Measurements from ENCODE around the gene TMEM52.
"Not testable (repeated sequence)": the region's sequence is repeated elsewhere in the genome, so short reads cannot be mapped to it uniquely, and the experiment has no call there.

Gene TMEM52

DNA sequence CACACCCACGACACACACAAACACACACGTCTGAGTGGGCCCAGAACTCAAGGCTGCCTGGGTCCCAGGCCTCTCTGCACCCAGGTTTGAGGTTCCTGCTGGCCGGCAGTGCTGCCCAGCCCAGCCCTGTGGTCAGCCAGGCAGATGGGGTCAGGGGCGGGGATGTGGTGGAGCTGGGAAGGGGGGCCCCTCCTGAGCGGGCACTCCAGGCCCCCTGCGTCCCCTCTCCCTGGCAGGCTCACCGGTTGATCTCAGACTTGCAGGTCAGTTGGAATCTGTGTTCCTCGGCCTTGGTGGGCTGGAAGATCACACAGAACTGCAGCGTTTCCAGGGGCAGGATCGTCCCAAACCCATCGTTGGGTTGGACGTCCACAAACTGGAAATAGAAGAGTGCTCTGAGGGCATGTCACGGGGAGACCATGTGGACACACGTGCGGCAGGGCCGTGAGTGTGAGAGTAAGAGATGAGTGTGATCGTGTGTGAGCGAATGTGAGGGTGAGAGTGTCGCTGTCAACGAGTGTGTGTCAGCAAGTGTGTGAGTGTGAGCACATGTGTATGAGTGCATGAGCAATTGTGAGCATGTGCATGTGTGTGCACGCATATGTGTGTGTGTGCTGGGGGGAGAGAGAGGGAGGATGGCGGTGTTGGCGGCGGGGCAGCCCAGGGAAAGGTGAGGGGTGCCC is 19.7 kb upstream of the TMEM52 start:
- in situ Hi-C loops (cut with HindIII; ENCODE audit: low sequenced_read_pairs) = no loop called here
- TF ChIP-seq, protein P1, sequence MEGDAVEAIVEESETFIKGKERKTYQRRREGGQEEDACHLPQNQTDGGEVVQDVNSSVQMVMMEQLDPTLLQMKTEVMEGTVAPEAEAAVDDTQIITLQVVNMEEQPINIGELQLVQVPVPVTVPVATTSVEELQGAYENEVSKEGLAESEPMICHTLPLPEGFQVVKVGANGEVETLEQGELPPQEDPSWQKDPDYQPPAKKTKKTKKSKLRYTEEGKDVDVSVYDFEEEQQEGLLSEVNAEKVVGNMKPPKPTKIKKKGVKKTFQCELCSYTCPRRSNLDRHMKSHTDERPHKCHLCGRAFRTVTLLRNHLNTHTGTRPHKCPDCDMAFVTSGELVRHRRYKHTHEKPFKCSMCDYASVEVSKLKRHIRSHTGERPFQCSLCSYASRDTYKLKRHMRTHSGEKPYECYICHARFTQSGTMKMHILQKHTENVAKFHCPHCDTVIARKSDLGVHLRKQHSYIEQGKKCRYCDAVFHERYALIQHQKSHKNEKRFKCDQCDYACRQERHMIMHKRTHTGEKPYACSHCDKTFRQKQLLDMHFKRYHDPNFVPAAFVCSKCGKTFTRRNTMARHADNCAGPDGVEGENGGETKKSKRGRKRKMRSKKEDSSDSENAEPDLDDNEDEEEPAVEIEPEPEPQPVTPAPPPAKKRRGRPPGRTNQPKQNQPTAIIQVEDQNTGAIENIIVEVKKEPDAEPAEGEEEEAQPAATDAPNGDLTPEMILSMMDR (IDR thresholded peaks at IDR 0.05; ENCODE audit: low read depth, low read length, missing control alignments) = no peak

DNA sequence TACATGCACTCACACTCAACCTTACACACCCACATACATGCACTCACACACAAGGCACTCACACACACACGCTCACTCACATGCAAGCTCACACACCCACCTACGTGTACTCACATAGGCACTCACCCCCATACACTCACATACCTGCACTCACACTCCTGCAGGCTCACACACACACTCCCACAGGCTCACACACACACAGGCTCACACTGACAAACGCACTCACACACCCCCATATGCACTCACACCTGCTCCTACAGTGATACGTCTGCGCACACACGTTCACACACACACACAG is 19.1 kb upstream of the TMEM52 start:
- no peak overlapping the region for H3K4me3 ChIP-seq (ENCODE audit: low read depth, low read length)
- TF ChIP-seq, protein P1 (IDR thresholded peaks at IDR 0.05; ENCODE audit: low read depth, low read length, missing control alignments) = no peak
- in situ Hi-C loops (cut with HindIII; ENCODE audit: low sequenced_read_pairs) = no loop called here
- DNase-seq (ENCODE audit: low read depth) = no peak

More for the DNA sequence above, 19.7 kb upstream of the TMEM52 start:
- no peak for DNase-seq (ENCODE audit: low read depth)
- no peak overlapping the region for H3K4me3 ChIP-seq (ENCODE audit: low read depth, low read length)

DNA sequence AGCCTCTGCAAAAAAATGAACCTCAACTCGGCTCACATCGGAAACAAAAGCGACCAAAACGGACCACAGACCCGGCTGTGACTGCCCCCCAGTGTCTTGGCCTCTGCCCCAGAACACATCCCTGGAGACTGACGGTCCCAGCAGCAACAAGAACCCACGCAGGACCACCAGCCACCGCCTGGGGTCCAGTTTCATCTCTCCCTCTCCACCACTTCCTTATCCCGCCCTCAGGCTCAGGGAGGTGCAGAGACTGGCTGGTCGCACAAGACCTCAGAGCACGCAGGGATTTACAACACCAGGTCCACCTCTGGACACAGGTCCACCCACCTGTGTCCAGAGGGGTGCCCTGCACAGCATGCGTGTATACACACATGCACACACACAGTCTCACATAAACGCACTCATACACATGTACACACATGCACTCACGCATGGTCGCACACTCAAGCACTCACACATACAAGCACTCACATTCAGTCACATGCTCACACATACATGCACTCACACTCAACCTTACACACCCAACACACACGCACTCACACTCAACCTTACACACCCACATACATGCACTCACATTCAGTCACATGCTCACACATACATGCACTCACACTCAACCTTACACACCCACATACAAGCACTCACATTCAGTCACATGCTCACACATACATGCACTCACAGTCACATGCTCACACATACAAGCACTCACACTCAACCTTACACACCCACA is 18.6 kb upstream of the TMEM52 start:
- no peak for DNase-seq (ENCODE audit: low read depth)
- in situ Hi-C loops (cut with HindIII; ENCODE audit: low sequenced_read_pairs) = no loop called here
- TF ChIP-seq, protein P1 (IDR thresholded peaks at IDR 0.05; ENCODE audit: low read depth, low read length, missing control alignments) = no peak
- H3K4me3 ChIP-seq (ENCODE audit: low read depth, low read length) = no peak overlapping the region

DNA sequence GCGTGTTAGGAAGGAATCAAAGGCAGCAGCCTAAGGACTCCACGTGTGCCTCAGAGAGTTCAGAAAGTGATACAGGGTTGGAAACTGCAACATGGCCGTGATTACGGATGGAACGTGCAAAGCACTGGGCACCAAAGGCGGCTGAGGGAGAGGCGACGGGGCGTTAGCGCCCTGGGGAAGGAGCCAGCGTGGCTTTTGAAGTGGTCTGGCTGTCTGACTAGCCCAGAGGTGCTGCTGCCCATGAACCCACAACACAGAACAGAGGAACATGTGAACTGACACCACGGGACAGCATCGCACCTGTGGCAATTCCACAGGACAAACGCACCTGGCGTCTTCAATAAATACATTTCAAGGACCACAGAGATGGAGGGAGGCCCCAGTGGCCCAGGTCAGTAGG is 18.0 kb upstream of the TMEM52 start:
- TF ChIP-seq, protein P1 (IDR thresholded peaks at IDR 0.05; ENCODE audit: low read depth, low read length, missing control alignments) = no peak
- no peak for DNase-seq (ENCODE audit: low read depth)
- no peak overlapping the region for H3K4me3 ChIP-seq (ENCODE audit: low read depth, low read length)
- in situ Hi-C loops (cut with HindIII; ENCODE audit: low sequenced_read_pairs) = no loop called here

DNA sequence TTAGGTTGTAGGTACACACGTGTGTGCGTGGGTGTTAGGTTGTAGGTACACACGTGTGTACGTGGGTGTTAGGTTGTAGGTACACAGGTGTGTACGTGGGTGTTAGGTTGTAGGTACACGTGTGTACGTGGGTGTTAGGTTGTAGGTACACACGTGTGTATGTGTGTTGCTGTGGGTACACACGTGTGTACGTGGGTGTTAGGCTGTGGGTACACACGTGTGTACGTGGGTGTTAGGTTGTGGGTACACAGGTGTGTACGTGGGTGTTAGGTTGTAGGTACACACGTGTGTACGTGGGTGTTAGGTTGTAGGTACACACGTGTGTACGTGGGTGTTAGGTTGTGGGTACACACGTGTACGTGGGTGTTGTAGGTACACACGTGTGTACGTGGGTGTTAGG is 15.8 kb upstream of the TMEM52 start:
- in situ Hi-C loops (cut with HindIII; ENCODE audit: low sequenced_read_pairs) = loop anchor here (5.0 kb wide), 1 partner anchor 57 kb away; no protein-coding TSS in a partner anchor
- DNase-seq (ENCODE audit: low read depth); H3K4me3 ChIP-seq (ENCODE audit: low read depth, low read length): not testable (repeated sequence)

DNA sequence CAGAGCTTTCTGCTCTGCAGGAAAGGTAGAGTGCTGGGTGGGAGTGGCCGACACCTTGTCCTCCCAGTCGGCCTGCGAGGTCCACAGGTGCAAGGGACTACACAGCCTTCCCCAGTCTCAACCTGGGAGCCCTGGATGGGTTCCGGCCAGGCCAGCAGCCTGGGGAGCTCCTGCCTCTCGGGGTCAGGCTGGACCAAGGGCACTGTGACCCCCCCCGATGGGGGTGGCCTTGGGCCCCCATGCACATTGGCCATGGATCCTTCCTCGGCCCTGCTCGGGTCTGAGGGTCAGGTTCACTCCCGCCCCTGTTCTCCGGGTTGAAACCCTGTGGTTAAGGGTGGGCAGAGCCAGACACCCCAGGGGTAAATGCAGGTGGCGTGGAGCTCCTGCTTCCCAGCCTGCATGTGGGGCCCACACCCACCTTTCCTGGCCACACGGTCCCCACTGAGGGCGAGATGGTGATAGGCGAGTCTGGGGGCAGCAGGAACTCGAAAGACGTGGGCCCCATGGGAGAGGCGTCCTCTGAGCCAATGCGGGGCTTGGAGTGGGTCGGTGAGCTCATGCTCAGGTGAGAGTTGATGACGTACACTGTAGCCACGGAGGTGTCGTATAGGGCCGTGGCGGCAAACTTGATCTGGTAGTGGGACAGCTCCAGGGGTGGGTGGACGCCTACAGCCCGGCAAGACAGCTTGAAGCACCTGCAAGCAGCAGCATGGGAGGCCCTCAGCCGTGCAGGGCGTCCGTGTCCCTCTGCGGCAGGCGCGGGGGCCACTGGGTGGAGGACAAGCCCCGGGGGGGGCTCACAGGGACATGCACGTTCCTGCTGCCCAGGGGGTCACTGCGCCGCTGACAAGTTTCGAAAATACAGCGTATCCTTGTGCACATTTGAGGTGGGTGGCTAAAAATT is 10.8 kb upstream of the TMEM52 start:
- no peak overlapping the region for H3K4me3 ChIP-seq (ENCODE audit: low read depth, low read length)
- TF ChIP-seq, protein P1 (IDR thresholded peaks at IDR 0.05; ENCODE audit: low read depth, low read length, missing control alignments) = no peak
- DNase-seq (ENCODE audit: low read depth) = no peak
- in situ Hi-C loops (cut with HindIII; ENCODE audit: low sequenced_read_pairs) = loop anchor here (5.0 kb wide), 1 partner anchor 62 kb away; no protein-coding TSS in a partner anchor

Measured in astrocyte of the cerebellum (primary cell).